Neutrophil (primary cell): ENCODE data around the gene ARID3B.

ENCODE experiments used
- H3K27ac ChIP-seq: fragments of 200-600 bp; sonication (generic); 2 replicates; pipeline ENCODE4 v1.5.1; 2016; ENCODE audit warnings: mild to moderate bottlenecking, moderate library complexity
- H3K27me3 ChIP-seq: fragments of 200-600 bp; sonication (generic); 2 replicates; pipeline ENCODE4 v1.6.0; 2016; ENCODE audit warnings: mild to moderate bottlenecking
- H3K36me3 ChIP-seq: fragments of 200-600 bp; sonication (generic); 2 replicates; pipeline ENCODE4 v1.5.1; 2017
- H3K4me1 ChIP-seq, 2 experiments: fragments of 200-600 bp in 1 of 2; sonication (generic) in 1 of 2; 1 replicate in 1 of 2; 2 replicates in 1 of 2; pipeline versions ENCODE4 v1.5.1 to v1.6.1; 2013 to 2016; ENCODE audit warnings: low read depth in 1 of 2, low read length in 1 of 2, mild to moderate bottlenecking in 1 of 2, moderate library complexity in 1 of 2; ENCODE audit not compliant: control insufficient read depth in 1 of 2, insufficient read depth in 1 of 2
- H3K4me3 ChIP-seq, 2 experiments: fragments of 200-600 bp in 1 of 2; sonication (generic) in 1 of 2; 1 replicate in 1 of 2; 2 replicates in 1 of 2; pipeline ENCODE4 v1.5.1; 2013 to 2016; ENCODE audit warnings: low read depth in 1 of 2, low read length in 1 of 2, mild to moderate bottlenecking in 1 of 2, moderate library complexity in 1 of 2
- H3K9me3 ChIP-seq: fragments of 200-600 bp; sonication (generic); 2 replicates; pipeline ENCODE4 v1.5.1; 2016
- TF ChIP-seq, protein P1 (sequence below): fragments of 200-600 bp; sonication (generic); IDR thresholded peaks from 2 replicates; pipeline ENCODE4 v1.5.1; 2016; ENCODE audit warnings: antibody characterized with exemption

Gene ARID3B

DNA sequence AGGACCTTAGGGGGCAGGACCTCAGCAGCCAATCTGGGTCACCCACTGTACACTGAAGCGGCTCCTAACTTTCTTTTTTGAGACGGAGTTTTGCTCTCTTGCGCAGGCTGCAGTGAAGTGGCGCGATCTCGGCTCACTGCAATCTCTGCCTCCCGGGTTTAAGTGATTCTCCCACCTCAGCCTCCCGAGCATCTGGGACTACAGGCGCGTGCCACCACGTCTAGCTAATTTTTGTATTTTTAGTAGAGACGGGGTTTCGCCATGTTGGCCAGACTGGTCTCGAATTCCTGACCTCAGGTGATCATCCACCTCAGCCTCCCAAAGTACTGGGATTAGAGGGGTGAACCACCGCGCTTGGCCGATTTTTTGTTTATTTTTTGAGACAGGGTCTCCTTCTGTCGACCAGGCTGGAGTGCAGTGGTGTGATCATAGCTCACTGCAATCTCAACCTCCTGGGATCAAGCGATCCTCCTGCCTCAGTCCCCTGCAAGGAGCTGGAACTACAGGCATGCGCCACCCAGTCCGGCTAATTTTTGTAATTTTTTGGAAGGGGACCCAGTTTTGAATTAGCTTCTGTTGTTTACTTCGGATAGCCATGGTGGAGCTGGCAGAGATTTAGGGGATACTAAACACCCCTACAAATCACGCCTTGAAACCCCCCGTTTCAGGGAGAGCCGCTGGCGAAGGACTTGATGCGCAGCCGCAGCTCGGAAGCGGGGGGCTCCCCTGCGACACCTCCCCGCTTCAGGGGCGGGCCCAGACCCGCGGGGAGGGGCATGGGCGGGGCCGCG lies 73.1 kb downstream of the ARID3B start:
- TF ChIP-seq, protein P1, sequence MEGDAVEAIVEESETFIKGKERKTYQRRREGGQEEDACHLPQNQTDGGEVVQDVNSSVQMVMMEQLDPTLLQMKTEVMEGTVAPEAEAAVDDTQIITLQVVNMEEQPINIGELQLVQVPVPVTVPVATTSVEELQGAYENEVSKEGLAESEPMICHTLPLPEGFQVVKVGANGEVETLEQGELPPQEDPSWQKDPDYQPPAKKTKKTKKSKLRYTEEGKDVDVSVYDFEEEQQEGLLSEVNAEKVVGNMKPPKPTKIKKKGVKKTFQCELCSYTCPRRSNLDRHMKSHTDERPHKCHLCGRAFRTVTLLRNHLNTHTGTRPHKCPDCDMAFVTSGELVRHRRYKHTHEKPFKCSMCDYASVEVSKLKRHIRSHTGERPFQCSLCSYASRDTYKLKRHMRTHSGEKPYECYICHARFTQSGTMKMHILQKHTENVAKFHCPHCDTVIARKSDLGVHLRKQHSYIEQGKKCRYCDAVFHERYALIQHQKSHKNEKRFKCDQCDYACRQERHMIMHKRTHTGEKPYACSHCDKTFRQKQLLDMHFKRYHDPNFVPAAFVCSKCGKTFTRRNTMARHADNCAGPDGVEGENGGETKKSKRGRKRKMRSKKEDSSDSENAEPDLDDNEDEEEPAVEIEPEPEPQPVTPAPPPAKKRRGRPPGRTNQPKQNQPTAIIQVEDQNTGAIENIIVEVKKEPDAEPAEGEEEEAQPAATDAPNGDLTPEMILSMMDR = no peak
- Histone ChIP-seq H3K4me3 (peak overlapping the region; percentile 84 to 99), H3K9me3 (no peaks in the 10 kb centered on the region), H3K4me1 (peaks cover 23 to 29% of the 10 kb centered on the region in 2 experiments), H3K36me3 (peaks cover 15% of the 10 kb centered on the region), H3K27ac (peak overlapping the region; percentile 94), H3K27me3 (no peaks in the 10 kb centered on the region)

DNA sequence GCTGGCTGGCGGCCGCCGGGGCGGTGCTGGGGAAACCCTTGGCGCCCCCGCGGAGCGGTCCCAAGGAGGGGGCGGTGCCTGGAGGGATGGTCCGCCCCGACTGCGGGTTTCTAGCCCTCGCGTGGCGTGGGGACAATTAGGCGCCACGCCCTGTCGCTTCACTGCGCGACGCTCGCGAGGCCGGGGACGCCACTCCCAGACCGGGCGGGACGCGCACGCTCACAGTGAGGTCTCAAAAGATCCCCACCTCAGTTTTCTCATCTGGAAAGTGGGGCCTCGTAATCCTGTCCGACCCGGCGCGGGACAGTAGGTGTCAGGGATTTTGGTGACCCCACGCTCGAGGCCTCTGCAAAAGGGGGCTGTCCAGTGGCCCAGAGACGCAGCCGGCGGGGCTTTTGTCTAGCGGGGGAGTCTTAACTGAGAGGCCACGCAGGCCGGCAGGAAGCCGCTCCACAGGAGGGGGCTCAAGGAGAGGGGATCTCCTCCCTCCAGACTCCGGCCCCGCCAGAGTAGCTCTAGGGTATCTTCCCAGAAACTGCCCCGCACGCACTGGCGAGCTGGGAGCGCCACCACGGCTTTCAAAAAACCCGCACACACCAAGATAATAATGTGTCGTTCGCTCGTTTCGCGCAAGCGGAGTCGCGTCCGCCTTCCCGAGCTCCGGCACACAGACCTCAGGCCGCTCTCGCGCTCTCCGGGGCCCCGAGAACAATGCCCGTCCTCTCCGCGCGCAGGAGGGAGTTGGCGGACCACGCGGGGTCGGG lies 73.9 kb downstream of the ARID3B start:
- Histone ChIP-seq H3K36me3 (peaks cover 23% of the 10 kb centered on the region), H3K4me1 (peaks cover 23 to 29% of the 10 kb centered on the region in 2 experiments), H3K27me3 (no peaks in the 10 kb centered on the region), H3K9me3 (no peaks in the 10 kb centered on the region), H3K4me3 (peak overlapping the region; percentile 84 to 99), H3K27ac (peak overlapping the region; percentile 94)
- TF ChIP-seq, protein P1 = no peak

DNA sequence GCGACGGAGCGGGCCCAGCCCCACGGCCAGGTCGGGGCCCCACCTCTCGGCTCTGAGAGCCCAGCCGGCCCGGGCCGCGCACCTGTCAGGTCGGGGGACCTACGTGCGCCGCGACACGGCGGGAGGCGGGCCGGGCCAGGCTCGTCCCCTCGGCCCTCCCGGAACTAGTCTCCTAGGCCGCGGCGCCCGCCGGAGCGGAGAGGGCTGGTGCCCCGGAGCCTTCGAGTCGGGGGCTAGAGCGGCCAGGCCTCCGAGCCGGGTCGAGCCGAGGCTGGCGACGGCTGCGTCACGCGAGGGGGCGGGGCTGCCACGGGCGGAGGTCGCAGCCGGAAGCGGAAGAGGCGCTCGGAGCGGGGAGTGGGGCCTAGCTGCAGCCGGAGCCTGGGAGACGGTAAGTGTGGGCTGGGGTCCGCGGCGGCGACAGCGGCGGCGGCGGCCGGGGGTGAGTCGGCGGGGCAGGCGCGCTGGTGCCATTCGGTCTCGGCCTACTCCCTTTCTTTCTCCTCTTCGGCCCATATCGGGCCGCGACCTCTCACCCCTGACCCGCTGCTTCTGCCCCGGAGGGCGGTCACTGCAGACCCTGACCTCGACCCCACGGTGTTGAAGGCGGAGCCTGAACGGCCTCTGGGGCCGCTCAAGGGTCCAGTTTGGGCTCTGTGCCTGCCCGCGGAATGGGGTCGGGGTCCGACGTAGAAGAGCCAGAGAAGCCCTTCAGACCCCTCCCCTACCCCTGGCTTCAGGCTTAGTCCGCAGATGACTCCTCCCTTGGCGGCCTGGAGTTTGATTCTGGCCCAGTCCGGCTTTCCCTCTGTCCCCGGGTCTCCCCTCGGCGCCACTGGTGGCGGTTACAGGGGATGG lies 74.7 kb downstream of the ARID3B start, which contains the start of gene CLK3:
TSS of gene CLK3 (plus strand) at position 329 of the 858 bp plus-strand sequence. CDS start 3,361 bp downstream, outside the sequence.
- Histone ChIP-seq H3K36me3 (peaks cover 31% of the 10 kb centered on the region), H3K27ac (peak within 1 kb of the TSS; percentile 94), H3K9me3 (no peaks in the 10 kb centered on the region), H3K4me1 (peaks cover 23 to 29% of the 10 kb centered on the region in 2 experiments), H3K27me3 (no peaks in the 10 kb centered on the region), H3K4me3 (peak within 1 kb of the TSS; percentile 84 to 99)
- TF ChIP-seq, protein P1 = peak; percentile 40

DNA sequence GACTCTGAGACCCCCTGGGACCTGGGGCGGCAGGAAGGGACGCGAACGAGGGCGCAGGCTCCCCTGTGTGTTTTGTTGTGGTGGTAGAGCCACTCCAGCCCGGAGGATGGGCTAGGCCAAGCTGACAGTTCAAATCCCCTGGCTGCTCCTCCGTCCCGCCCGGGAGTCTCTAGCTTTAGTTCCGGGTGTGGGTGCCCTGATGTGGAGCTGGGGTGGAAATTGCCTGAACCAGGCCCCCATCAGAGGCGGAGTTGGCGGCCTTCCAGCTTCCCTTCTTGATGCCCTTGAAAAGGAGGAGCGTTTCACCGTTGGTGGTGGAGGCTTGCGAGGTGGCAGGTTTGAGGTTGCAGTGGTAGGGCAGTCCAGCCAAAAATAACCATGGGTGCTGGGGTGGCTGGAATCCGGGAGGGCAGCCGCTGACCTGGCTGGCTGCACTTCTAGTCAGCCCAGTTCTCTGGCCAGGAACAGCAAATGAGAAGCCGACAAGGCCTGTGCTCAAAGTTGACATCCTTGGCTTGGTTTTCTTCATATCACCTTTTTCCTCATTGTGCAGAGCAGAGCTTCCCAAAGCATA lies 75.4 kb downstream of the ARID3B start:
- Histone ChIP-seq H3K27ac (peak overlapping the region; percentile 94), H3K36me3 (peaks cover 38% of the 10 kb centered on the region), H3K4me3 (peak overlapping the region; percentile 84 to 99), H3K9me3 (no peaks in the 10 kb centered on the region), H3K27me3 (no peaks in the 10 kb centered on the region), H3K4me1 (peaks cover 23 to 29% of the 10 kb centered on the region in 2 experiments)
- TF ChIP-seq, protein P1 = no peak

DNA sequence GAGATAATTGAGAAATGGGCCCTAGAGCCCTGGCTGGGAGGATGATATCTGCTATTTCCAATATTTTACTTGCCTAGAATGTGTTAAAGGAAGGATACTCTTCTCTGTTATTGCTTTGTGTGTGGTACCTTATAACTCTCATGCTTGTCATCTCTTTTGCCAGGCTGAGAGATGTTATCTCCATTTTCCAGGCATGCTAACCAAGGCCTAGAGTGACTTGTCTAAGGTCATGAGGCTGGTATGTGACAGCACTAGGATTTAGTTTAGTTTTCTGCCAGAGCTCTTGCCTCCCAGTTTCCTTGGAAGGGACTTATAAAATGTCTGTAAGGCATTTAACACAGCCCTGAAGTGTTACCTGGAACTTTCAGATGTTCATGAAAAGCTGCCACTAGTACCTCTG lies 76.0 kb downstream of the ARID3B start:
- Histone ChIP-seq H3K4me1 (peaks cover 23 to 29% of the 10 kb centered on the region in 2 experiments), H3K27ac (peak overlapping the region; percentile 94), H3K36me3 (peaks cover 44% of the 10 kb centered on the region), H3K27me3 (no peaks in the 10 kb centered on the region), H3K4me3 (peak overlapping the region; percentile 84 to 99), H3K9me3 (no peaks in the 10 kb centered on the region)
- TF ChIP-seq, protein P1 = no peak
